GM12865 (cell line): ENCODE data around the gene CCNL1.

ENCODE experiments used
- DNase-seq: peaks from one replicate; pipeline ENCODE4 v3.0.0; 2010; ENCODE audit warnings: low read depth
- H3K4me3 ChIP-seq: 2 replicates; pipeline ENCODE4 v1.5.1; 2011; ENCODE audit warnings: mild to moderate bottlenecking, low read depth, low read length, control low read depth
- CTCF ChIP-seq: IDR thresholded peaks from 2 replicates; pipeline ENCODE4 v1.5.1; 2011; ENCODE audit warnings: low read length, control low read depth, low read depth, inconsistent platforms; ENCODE audit not compliant: insufficient read depth; ENCODE audit errors: missing control alignments

Gene CCNL1

GRCh38 chr3:157142315-157142714 is 17.6 kb downstream of the CCNL1 start:
- H3K4me3 ChIP-seq, result no peak overlapping the region
- TF ChIP-seq CTCF, result no peak
- DNase-seq, result no peak

GRCh38 chr3:157139938-157140534 is 19.9 kb downstream of the CCNL1 start:
- no peak for DNase-seq

GRCh38 chr3:157136647-157137387 is 23.1 kb downstream of the CCNL1 start:
- DNase-seq, result no peak
- no peak for TF ChIP-seq CTCF
- no peak overlapping the region for H3K4me3 ChIP-seq

More at GRCh38 chr3:157139938-157140534, 19.9 kb downstream of the CCNL1 start:
- no peak for TF ChIP-seq CTCF
- no peak overlapping the region for H3K4me3 ChIP-seq

GRCh38 chr3:157135671-157136396 is 24.1 kb downstream of the CCNL1 start:
- DNase-seq, result no peak
- H3K4me3 ChIP-seq, result no peak overlapping the region
- no peak for TF ChIP-seq CTCF

- peak; percentile 76 for DNase-seq
- no peak for TF ChIP-seq CTCF
- no peak overlapping the region for H3K4me3 ChIP-seq
Measured at GRCh38 chr3:157134620-157135191, 25.2 kb downstream of the CCNL1 start.

GRCh38 chr3:157133434-157134320 is 26.3 kb downstream of the CCNL1 start:
- no peak for TF ChIP-seq CTCF

More at GRCh38 chr3:157133434-157134320, 26.3 kb downstream of the CCNL1 start:
- no peak overlapping the region for H3K4me3 ChIP-seq
- no peak for DNase-seq
